Pulmonary artery endothelial cell (primary cell): Measurements from ENCODE around the gene ZNRF2. TPM values are rescaled to one million over a fixed set of nuclear protein-coding genes. Genes with fewer than 3 reads are reported as not detected.
"Not testable (repeated sequence)": the region's sequence is repeated elsewhere in the genome, so short reads cannot be mapped to it uniquely, and the experiment has no call there.

ENCODE experiments used
- DNase-seq: peaks from one replicate; pipeline ENCODE4 v3.0.0-alpha.2; 2011; ENCODE audit warnings: low read depth, low spot score
- total RNA-seq: library from RNA; depleted of rRNA; stranded (reverse); fragments of >200 nt; gene quantifications from 2 replicates; pipeline ENCODE4 v1.2.3, GENCODE V29; 2014

Gene ZNRF2
- total RNA-seq, 1 donor from 2014 or later, result 4.9 TPM

- DNase-seq, result no peak
Measured at GRCh38 chr7:30260246-30260768, 24.1 kb upstream of the ZNRF2 start.

- DNase-seq, result no peak
Measured at GRCh38 chr7:30263090-30263710, 21.2 kb upstream of the ZNRF2 start.

GRCh38 chr7:30264052-30264451 is 20.3 kb upstream of the ZNRF2 start:
- no peak for DNase-seq

- DNase-seq, result not testable (repeated sequence)
Measured at GRCh38 chr7:30265189-30265588, 19.2 kb upstream of the ZNRF2 start.

GRCh38 chr7:30266686-30267085 is 17.7 kb upstream of the ZNRF2 start:
- no peak for DNase-seq

GRCh38 chr7:30268586-30268985 is 15.8 kb upstream of the ZNRF2 start:
- no peak for DNase-seq

- DNase-seq, result no peak
Measured at GRCh38 chr7:30269490-30269889, 14.9 kb upstream of the ZNRF2 start.

GRCh38 chr7:30270921-30271320 is 13.5 kb upstream of the ZNRF2 start:
- no peak for DNase-seq

- no peak for DNase-seq
Measured at GRCh38 chr7:30272126-30272525, 12.3 kb upstream of the ZNRF2 start.

- no peak for DNase-seq
Measured at GRCh38 chr7:30273552-30273951, 10.8 kb upstream of the ZNRF2 start.

GRCh38 chr7:30274641-30275040 is 9.8 kb upstream of the ZNRF2 start:
- no peak for DNase-seq

GRCh38 chr7:30276203-30276900 is 8.0 kb upstream of the ZNRF2 start:
- peak; percentile 10 for DNase-seq

- no peak for DNase-seq
Measured at GRCh38 chr7:30278376-30278775, 6.0 kb upstream of the ZNRF2 start.

- DNase-seq, result no peak
Measured at GRCh38 chr7:30278849-30279652, 5.3 kb upstream of the ZNRF2 start.

- no peak for DNase-seq
Measured at GRCh38 chr7:30279653-30279904, 4.8 kb upstream of the ZNRF2 start.

GRCh38 chr7:30280631-30281030 is 3.8 kb upstream of the ZNRF2 start:
- no peak for DNase-seq

GRCh38 chr7:30281263-30281662 is 3.1 kb upstream of the ZNRF2 start:
- DNase-seq, result no peak

GRCh38 chr7:30281791-30282190 is 2.6 kb upstream of the ZNRF2 start:
- no peak for DNase-seq

- DNase-seq, result no peak
Measured at GRCh38 chr7:30282735-30283134, 1.7 kb upstream of the ZNRF2 start.

GRCh38 chr7:30285067-30285535 is 704 bp downstream of the ZNRF2 start:
- DNase-seq, result no peak

GRCh38 chr7:30285536-30286284 is 1.3 kb downstream of the ZNRF2 start:
- DNase-seq, result no peak

GRCh38 chr7:30286749-30287148 is 2.4 kb downstream of the ZNRF2 start:
- no peak for DNase-seq
